NCI-H748 (cell line): ENCODE results near the gene STPG3.

Experiments
- DNase-seq: peaks from one replicate; lab custom pipeline; 2025; ENCODE audit not compliant: unreplicated experiment; lab: John Stamatoyannopoulos, UW

STPG3 gene

DNA sequence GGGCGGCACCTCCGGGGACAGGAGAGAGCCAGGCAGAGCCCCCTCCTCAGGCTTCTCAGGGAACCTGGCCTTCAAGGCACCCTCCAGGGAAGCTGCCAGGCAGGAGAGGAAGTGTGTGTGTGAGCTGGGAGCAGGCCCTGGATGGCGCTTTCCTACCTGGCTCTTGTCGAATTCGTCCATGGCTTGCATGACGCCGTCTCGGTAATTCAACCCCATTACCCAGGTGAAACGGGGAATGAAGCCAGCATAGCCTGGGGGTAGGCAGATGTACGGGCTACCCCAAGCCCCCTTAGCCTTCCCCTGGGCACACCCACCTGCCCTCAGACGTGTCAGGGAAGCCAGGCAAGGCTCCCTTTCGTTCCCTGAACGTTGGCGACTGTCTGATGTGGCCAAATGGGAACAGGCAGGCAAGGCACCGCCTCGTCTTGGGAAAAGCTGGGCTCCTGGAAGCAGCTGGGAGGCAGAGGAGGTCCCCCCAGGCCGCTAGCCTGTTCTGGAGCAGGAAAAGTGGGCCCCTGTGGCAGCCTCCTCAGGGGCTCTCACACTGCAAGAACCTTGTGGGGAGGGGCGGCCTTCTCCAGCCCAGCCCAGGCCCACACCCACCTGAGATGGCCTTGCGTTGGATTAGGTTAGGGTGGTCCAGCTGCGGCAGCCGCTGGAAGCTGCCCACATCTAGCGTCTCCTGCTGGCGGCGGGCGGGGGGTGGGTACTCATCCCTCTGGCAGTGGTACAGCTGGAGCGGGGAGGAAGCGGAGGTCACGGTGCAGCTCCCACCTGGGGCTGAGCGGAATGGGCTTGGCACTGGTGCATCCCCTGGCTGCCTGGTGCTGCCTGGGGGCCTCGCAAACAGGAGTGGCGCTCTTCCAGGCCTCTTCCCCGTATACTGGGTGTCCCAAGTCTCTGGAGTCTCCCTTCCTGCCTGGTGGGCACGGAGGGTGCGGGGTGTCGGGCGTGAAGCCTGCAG is 6.3 kb upstream of the STPG3 start:
- DNase-seq: peak; percentile 36

DNA sequence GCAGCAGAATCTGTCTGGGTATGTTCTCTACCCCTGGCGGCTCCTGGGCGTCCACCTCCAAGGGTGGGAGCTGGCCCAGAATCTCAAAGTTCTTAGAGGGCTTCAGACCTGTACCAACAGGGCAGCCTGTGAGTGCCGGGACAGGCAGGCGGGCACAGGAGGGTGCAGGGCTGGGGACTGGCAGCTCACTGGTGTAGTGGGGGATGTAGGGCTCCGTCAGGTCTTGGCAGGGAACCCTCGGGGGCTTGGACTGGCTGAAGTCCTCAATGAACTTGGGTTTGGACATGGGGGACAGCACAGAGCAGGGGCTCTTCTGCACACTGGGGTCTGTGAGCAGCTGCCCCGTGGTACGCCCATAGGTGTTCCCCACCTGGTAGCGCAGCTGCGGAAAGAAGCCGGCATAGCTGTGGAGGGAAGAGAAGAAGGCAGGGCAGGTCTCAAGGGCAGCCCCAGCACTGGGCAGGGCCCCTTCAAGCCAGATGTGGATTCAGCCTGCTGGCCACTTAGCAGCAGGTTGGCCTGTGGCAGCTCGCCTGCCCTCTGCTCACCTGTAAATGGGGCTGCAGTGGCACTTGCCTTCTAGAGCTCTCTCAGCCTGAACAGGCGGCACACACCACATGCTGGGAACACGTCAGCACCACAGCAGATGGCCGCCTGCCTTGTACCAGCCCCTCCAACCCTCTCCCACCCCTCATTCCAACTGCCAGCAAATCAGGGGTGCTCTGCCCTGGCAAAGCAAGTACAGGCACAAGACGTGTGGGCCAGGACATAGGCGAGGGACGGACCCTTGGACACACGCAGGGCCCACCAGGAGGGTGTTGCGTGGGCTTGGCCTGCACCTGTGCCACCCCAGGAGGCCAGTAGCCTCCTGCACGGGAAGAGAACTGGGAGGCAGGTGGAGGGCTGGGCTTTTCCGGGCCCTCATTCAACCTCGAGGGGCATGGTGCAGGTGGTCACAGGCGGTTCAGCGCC is 5.3 kb upstream of the STPG3 start:
- no peak for DNase-seq

DNA sequence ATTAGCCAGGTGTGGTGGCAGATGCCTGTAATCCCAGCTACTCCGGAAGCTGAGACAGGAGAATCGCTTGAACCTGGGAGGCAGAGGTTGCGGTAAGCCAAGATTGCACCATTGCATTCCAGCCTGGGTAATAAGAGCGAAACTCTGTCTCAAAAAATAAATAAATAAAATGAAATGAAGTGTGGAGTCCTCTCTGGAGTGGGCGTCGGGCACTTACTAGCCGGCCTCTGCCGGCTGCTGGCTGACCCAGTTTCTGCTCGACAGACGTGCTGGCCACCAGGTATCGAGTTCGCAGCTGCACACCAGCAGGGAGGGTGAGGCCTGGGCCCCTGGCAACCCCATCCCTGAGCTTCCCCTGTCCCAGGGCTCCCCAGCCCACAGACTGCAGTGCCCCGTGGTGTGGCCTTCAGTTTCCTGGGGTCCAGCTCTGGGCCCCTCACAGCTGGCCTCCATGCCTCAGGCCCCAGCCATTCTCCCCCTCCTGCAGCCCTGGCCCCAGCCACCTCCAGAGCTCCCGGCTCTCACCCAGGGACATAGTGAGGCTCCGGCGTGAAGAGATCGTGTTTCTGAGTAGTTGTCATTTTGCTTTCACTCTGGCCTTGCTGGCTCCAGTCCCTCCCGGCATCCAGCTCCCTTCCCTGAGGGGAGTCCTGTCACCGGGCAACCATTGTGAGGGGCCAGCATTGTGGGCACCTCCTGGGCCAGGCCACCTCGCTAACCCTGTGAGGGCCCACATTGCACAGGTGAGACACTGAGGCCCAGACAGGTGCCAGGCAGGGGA is 3.8 kb upstream of the STPG3 start:
- DNase-seq: no peak

DNA sequence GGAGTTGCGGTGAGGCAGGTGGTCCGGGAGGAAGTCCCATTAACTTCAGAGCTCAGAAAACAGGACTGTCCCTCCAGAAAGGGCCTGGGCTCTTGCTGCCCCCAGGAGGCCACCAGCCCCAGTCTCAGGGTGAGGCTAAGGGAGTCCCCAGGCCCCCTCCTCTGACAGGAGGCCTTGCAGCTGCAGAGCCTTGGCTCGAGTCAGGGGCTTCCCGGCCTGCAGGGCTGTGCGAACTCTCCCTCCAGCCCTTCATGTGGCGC is 3.2 kb upstream of the STPG3 start:
- no peak for DNase-seq

DNA sequence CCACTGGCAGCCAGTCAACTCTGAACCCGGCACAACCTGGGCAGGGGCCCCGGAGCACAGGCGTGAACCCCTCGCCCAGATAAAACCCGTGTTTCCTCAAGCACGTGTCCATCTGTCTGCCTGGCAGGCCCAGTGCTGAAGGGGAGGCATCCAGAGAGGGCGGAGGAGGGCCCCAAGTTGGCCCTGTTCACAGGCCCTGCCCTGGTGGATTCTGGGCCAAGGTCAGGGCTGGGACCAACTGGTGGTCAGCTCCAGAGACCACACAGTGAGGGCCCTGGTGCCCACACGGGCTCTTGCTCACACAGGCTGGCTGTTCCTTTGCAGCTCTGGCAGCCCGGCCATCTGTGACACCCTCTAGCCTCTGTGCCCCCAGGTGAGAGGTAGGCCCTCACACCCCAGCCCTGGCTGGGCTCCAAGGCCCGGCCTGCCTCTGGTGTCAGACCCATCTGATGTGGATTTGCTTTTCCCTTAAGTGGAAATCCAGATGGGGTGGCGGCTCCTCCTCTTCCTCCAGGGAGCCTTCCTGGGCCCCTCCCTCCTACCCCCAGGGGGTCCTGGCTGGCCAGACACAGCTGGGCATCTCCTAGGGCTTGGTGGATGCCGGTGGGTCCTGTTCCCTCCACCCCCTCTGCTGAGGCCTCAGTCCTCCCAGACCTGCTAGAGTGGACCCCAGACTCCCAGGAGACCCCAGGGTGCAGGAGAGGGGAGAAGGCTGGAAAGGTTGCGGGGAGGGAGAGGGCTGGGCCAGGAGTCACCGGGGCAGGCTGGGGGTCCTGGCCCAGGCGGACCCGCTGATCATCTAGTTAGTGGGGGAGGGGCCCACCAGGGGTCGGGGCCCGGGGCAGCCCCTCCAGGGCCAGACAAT is 525 bp upstream of the STPG3 start:
- DNase-seq: no peak

DNA sequence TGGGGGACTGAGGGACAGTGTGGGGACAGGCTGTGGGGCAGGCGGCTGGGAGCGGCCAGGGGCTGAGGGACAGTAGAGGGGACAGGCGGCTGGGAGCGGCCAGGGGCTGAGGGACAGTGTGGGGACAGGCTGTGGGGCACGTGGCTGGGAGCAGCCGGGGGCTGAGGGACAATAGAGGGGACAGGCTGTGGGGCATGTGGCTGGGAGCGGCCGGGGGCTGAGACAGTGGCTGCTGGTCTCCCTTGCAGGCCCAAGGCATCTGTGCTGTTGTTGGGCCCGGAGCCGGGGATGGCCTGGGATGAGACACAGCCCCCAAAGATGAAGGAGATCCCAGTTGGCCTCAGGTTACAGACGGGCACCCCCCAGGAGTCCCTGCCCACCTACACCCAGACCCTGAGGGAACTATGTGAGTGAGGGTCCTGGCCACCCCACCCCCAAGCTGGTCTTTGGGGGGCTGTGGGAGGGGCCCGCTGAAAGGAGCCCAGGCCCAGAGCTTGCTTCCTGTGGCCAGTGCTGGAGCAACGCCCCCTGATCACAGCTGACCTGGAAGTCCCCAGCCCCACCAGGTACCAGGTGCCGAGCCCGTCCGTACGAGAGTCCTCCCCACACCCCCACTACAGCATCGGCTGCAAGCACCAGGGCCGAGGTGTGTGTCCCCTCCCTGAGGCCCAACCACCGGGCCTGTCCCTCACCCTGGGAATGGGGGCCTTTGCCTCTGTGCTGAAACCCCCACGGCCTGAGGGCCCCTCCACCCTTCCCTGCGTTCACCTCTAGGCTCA is 593 bp downstream of the STPG3 start:
- no peak for DNase-seq

DNA sequence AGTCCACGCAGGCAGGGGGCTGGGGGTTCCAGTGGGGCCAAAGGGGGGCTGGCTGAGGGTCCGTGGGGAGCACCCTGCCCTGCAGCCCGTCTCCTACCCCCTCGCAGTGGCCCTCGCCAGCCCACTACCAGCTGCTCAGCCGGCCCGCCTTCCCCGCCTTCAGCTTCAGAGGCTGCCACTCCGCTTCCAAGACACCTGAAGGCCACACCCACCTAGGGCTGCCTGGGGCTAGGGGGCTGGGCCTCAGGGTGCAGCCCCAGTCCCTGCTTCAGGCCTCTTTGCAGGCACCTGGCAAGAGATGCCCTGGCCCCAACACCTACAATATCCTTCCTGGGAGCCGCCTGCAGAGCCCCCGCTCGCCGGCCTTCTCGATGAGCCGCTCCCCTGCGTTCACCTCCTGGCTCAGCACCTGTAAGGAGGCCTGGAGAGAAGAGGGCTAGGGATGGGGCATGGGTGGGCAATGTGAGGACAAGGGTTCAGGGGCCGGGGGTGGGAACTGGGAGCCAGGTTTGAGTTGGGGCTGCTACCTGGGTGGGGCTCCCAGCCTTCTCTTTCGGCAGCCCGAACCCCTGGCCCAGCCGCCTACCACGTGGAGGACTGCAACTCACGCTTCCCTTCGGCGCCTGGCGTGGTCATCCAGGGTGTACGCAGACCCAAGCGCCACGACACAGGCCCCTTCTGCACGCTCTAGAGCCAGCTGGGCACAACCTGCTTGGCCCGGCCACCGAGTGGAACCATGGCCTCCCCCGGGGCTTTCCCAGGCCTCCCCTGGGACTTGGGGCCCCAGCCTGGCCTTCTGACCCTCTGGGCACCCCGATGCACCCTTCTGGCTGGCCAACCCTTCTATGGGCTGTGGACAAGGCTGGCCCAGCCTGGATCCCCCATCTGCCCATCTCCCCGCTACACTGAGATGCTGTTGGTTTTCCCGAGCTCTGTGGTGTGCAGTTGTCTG is 1.7 kb downstream of the STPG3 start:
- peak; percentile 46 for DNase-seq

DNA sequence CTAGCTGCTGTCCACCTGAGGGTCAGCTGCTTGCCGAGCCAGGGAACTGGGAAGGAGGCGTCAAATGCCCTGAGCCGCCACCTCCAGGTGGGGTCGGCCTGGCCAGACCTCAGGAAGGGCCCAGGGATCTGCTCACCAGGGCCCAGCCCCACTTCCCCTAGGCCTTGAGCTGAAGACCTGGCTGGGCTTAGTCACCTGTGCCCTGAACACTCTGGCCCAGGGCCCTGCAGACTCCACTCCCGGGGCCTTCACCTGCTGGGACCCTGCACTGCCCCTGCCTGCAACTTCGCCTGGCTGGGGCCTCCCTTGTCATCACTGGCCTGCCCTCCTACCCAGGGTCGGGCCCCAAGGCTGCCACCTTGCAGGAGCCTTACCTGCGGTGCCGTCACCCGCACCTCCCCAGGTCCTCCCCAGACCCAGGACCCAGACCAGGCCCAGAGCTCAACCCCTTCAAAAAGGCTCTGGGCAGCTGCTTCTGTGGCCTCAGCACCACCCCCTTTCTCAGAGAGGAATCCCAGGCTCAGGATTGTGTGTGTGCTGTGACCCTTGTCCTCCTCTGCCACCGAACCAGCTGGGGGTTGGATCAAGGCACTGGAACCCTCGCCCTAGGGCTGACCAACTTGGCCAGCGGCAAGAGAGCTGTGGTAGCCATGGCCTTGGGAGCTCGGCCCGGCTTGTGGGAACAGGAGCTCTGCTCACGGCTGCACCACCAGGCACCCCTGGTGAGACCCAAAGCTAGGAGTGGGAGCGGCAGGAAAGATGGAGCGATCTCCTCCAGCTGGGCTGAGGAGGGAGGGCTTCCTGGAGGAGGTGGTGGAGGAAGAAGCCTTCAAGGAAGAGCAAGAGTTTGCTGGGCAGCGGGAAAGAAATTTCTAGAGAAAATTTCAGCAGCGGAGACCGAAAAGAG is 2.9 kb downstream of the STPG3 start:
- no peak for DNase-seq

DNA sequence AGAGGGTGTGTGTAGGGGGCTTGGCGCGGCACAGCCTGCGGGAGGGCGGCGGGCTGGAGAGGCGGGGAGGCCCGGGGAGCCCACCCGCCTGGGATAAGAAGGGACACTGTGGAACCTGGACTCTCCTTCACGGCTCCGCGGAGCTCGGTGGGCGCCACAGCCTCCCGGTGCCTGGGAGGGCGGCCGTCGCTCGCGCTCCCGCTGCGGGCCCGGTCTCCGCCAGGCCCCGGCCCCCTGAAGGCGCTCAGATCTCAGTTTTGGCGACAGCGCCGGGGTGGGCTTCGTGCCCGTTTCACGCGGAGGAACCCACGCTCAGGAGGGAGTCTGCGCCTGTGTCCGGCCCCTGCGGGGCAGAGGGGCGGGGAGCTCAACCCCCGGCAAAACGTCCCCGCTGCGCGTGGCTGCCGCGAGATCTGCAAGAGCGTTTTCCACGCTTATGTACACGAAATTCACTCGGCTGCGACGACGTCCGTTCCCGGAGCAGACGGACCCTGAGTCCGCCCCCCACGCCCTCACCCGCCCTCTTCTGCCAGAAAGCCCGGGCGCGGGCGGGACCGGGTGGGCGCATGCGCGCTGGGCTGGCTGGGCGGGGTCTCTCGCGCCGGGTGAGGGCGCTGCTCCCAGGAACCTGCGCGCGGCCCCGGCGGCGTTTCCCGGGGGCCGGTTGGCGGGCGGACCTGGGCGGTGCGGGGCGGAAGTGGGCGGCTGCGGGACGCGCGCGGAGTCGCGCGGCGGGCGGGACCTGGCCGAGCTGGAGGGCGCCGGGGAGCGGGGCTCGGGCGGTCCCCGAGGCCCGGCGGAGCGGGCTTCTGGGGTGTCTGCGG is 3.8 kb downstream of the STPG3 start, which contains the start of gene NELFB:
Gene NELFB, plus strand, starts transcription at position 704 of the 824 bp plus-strand sequence.
- peak; percentile 89 for DNase-seq

DNA sequence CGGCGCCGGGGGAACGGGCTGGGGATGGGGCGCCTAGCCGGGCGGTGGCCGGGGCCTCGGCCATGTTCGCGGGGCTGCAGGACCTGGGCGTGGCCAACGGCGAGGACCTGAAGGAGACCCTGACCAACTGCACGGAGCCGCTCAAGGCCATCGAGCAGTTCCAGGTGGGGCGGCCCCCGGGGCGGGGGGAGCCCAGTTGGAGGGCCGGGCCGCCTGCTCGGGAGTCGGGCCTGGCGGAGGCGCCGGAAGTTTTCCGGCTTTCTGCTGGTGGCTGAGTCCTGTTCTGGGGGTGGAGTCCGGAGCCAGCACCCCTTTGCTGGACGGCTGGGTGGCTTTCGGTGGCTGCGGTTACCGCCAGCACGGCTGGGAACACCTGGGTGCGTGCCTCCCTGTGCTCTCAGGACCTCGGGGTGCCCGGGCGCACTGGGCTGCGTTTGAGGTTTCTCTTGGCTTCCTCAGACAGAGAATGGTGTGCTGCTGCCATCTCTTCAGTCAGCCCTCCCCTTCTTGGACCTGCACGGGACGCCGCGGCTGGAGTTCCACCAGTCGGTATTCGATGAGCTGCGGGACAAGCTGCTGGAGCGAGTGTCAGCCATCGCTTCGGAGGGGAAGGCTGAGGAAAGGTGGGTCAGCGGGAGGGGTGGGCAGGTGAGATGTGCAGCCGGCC is 4.5 kb downstream of the STPG3 start:
- DNase-seq: peak; percentile 77

DNA sequence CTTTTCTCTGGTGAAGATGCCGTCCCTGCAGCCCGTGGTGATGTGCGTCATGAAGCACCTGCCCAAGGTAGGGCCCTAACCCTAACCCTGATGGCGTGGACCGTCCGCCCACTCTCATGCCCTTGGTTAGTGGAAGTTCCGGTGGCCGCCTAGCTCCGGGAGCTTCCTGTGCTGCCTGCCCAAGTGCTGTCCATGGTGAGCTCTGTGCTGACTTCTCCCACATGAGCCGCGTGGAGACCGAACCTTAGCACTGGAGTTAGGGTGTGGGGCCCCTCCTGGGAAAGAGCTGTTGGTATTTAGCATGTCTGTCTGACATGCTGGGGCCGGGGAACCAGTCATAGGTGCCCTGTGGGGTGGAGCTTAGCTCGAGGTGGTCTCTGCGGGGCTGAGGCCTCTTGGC is 5.3 kb downstream of the STPG3 start:
- DNase-seq: no peak

DNA sequence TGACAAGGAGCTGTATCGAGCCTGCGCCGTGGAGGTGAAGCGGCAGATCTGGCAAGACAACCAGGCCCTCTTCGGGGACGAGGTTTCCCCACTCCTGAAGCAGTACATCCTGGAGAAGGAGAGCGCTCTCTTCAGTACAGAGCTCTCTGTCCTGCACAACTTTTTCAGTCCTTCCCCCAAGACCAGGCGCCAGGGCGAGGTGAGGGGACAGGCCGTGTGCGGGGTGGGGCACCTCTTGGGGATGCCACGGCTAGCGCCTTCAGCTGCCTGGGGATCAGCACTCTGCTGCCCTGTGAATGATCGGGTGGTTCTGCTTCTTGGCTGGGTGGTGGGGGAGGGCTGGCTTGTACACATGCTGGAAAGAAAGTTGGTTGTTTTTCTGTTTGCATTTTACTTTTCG is 5.8 kb downstream of the STPG3 start:
- DNase-seq: no peak

DNA sequence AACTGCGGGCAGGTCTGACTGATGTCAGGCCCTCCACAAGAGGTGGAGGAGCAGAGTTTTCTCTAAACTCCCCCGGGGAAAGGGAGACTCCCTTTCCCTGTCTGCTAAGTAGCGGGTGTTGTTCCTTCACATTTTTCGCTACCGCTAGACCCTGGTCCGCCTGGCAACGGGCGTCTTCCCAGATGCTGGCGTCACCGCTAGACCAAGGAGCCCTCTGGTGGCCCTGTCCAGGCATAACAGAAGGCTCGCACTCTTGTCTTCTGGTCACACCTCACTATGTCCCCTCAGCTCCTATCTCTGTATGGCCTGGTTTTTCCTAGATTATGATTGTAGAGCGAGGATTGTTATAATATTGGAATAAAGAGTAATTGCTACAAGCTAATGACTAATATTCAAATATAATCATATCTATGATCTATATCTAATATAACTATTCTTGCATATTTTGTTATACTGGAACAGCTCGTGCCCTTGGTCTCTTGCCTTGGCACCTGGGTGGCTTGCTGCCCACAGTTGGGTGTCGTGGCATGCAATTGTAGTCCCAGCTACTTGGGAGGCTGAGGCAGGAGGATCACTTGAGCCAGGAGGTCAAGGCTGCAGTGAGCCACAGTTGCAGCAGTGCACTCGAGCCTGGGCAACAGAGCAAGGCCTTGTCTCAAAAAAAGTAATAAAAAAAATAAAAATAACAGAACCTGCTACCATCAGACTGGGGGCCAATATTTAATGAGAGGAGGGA is 11.3 kb downstream of the STPG3 start:
- peak; percentile 35 for DNase-seq

DNA sequence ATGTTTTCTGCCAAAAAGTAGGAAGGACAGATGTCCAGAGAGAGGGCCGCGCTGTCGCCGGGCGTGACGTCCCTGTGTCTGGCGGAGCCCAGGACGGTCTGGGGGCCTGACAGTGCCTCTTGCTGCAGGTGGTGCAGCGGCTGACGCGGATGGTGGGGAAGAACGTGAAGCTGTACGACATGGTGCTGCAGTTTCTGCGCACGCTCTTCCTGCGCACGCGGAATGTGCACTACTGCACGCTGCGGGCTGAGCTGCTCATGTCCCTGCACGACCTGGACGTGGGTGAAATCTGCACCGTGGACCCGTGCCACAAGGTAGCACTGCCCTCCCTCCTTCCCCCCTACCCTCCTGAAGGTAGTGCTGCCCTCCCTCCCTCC is 11.8 kb downstream of the STPG3 start:
- no peak for DNase-seq

DNA sequence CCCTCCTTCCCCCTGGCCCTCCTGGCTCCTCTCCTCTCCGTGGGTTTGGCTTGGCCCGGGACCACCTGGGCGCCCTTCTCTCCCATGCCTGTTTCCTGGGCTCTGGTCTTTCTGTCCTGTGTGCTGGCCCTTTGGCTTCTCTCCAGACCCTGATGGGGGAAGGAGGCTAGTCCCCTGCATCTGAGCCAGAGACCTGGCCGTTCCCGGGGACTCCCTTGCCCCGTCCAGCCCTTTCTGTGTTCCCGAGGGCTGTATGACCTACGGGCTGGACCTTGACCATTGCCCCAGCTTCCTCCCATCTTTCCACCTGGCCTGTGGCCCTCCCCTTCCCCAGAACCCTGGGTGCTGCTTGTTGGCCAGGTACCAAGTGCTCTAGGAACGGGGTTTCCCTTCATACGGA is 12.4 kb downstream of the STPG3 start:
- DNase-seq: no peak
